ENCODE measurements around the gene DIP2A.

- no peak for TF ChIP-seq CTCF (IDR thresholded peaks at IDR 0.05; ENCODE audit: low read depth, low read length)
- TF ChIP-seq EZH2phosphoT487 (IDR thresholded peaks at IDR 0.05; ENCODE audit: low read depth): no peak
Measured at GRCh38 chr21:46570119-46570518, 111.4 kb downstream of the DIP2A start.

Measured in OCI-LY3 (cell line).